Endothelial cell of umbilical vein (primary cell): Measurements from ENCODE around the gene MTCL1.

Experiments
- CTCF ChIP-seq, 2 donors: IDR thresholded peaks; 1 replicate in 1 of 2; 2 replicates in 1 of 2; pipeline ENCODE4 v1.5.1; 2011; ENCODE audit warnings: low read length in 2 of 2, mild to moderate bottlenecking in 2 of 2, moderate library complexity in 2 of 2, control low read depth in 1 of 2, inconsistent platforms in 1 of 2, low read depth in 1 of 2; ENCODE audit not compliant: insufficient read depth in 1 of 2; ENCODE audit errors: extremely low read depth in 1 of 2
- POLR2A ChIP-seq: IDR thresholded peaks from 2 replicates; pipeline ENCODE4 v1.6.1; 2012; ENCODE audit warnings: low read depth, mild to moderate bottlenecking, control low read depth, low read length

- TF ChIP-seq POLR2A: no peak
- TF ChIP-seq CTCF (IDR thresholded peaks at IDR 0.05; ENCODE audit: extremely low read depth in 1 of 2, insufficient read depth in 1 of 2, low read depth in 1 of 2, low read length in 2 of 2): no peak
Observed at GRCh38 chr18:8735274-8735673, 29.9 kb downstream of the MTCL1 start.
